Measurements from ENCODE around the gene SH3TC1. TPM values are rescaled to one million over a fixed set of nuclear protein-coding genes. Genes with fewer than 3 reads are reported as not detected.
A peak's percentile ranks its signal among the peaks of the same experiment; 100 is the strongest.

Gene SH3TC1
- total RNA-seq, 1 donor from 2014 or later: 50.6 TPM

DNA sequence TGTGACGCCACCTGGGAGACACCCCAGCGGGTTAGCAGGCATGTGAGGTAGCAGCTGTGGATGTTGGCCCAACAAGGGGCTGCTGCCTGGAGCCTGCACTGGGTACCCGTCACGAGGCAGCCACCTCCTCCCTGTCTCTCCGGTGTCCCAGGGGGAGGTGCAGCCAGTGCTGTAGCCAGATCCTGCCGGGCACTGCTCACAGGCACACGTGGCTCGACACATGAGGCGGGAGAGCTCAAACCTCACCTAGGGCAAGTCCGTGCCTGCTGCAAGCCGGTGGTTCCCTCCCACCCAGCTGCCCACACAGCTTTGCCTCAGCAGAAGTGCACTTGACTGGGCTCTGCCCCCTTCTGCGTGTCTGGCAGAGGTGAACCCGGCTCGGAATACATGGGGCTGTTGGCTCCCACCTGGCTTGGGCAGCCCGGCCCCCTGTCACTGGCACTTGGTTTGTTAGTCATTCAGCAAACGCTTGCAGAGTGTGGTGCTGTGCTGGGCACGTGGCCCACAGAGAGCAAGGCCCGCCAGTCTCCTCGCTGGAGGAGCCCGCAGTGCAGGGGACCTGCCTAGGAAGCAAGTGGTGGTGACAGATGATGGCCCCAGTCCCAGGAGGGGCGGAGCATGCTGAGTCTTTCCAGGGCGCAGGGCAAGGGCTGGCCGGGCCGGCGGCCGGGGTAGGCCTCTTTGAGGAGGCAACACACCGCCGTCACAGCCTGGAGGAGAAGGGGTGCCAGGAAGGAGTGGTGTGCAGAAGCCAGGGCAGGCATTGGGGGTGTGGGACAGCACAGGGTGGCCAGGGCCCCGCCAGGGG lies 10.1 kb upstream of the SH3TC1 start:
- no peak for DNase-seq (ENCODE audit: extremely low spot score in 2 of 2)
- H3K9me3 ChIP-seq: no peaks in the 10 kb centered on the region
- intact Hi-C loops (cut with DNase I): no loop called here
- TF ChIP-seq, protein P1, sequence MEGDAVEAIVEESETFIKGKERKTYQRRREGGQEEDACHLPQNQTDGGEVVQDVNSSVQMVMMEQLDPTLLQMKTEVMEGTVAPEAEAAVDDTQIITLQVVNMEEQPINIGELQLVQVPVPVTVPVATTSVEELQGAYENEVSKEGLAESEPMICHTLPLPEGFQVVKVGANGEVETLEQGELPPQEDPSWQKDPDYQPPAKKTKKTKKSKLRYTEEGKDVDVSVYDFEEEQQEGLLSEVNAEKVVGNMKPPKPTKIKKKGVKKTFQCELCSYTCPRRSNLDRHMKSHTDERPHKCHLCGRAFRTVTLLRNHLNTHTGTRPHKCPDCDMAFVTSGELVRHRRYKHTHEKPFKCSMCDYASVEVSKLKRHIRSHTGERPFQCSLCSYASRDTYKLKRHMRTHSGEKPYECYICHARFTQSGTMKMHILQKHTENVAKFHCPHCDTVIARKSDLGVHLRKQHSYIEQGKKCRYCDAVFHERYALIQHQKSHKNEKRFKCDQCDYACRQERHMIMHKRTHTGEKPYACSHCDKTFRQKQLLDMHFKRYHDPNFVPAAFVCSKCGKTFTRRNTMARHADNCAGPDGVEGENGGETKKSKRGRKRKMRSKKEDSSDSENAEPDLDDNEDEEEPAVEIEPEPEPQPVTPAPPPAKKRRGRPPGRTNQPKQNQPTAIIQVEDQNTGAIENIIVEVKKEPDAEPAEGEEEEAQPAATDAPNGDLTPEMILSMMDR (IDR thresholded peaks at IDR 0.05): no peak
- TF ChIP-seq POLR2AphosphoS5 (IDR thresholded peaks at IDR 0.05; ENCODE audit: insufficient read depth in 1 of 2, low read depth in 1 of 2) (peak in 1 of 2 donors; percentile 57), POLR2A (IDR thresholded peaks at IDR 0.05) (no peak)
- H3K27me3 ChIP-seq: no peaks in the 10 kb centered on the region
- peak overlapping the region; percentile 71 for H3K27ac ChIP-seq
- H3K4me1 ChIP-seq: peaks cover 75% of the 10 kb centered on the region
- no peak overlapping the region for H3K4me3 ChIP-seq
- no peaks in the 10 kb centered on the region for H3K36me3 ChIP-seq

DNA sequence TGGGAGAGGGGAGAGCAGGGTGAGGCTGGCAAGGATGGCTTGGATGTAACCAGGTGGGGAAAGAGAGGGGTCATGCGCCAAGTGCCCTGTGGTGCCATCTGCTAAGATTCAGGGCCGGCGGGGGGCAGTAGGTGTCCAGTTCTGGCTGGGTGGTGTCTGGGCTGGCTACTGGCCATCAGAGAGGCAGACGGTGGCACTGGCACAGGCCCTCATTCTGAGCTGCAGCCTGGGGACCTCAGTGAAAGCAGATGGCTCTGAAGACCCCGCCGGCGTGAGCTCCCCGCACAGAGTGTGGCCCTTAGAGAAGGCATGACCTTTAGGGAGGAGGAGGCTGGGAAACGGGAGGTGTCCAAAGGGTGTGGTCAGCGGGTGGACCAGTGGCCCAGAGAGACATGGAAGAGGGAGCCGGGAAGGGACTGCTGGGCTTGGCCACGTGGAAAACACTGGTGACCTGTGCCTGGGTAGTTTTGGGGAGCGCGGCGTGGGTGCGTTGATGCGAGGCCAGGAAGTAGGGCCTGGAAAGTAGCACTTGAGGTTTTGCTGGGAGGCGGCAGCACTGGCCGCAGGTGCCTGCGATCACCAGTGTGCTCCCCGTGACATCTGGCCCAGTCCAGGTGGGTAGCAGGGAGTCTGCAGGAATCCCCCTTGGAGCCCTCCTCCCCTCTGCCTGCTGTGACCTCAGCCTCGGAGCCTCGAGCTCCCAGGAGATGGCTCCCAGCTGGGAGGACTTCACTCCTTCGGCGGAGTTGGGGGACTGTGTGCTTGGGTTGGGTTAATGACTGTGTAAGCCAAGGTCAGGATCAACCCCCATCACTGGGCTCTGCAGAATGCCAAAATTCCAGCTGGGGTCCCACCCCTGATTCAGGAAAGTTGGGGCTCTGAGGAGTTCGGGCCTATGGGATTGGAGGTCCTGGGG lies 9.3 kb upstream of the SH3TC1 start:
- no peak overlapping the region for H3K4me3 ChIP-seq
- no peaks in the 10 kb centered on the region for H3K9me3 ChIP-seq
- H3K27me3 ChIP-seq: no peaks in the 10 kb centered on the region
- no peaks in the 10 kb centered on the region for H3K36me3 ChIP-seq
- intact Hi-C loops (cut with DNase I): no loop called here
- H3K27ac ChIP-seq: peak overlapping the region; percentile 71
- TF ChIP-seq, protein P1 (IDR thresholded peaks at IDR 0.05): no peak
- TF ChIP-seq POLR2A (IDR thresholded peaks at IDR 0.05) (no peak), POLR2AphosphoS5 (IDR thresholded peaks at IDR 0.05; ENCODE audit: insufficient read depth in 1 of 2, low read depth in 1 of 2) (no peak)
- DNase-seq (ENCODE audit: extremely low spot score in 2 of 2): no peak
- peaks cover 69% of the 10 kb centered on the region for H3K4me1 ChIP-seq

DNA sequence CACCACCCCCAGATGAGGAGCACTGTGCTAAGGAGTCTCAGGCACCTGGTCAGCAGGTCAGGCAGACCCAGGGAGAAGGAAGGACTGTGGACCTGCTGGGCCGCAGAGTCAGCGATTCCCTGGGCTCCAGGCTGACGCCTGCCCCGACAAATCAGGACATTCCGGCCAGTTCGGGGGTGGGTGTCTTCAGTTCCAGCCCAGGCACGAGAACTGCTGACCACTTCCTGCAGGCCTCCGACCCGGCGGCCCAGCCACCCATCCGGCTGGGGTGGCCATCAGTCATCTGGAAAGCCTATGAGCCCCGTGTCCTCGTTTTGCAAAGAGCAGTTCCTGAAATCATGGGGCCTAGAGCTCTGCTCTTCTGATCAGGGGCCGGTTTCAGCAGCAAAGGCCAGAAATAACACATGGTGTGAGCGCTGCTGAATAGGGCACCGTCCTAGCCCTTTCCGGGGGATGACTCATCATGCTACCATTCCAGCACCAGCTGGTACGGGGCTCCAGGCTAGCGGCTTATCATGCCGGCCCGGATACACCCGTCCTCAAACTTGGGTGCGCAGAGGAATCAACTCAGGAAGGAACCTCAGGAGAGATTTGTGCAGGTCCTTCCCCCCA lies 7.8 kb upstream of the SH3TC1 start:
- TF ChIP-seq, protein P1 (IDR thresholded peaks at IDR 0.05): no peak
- TF ChIP-seq POLR2AphosphoS5 (IDR thresholded peaks at IDR 0.05; ENCODE audit: insufficient read depth in 1 of 2, low read depth in 1 of 2): peak; percentile 74 to 83
- peak in 1 of 2 donors; percentile 6 for TF ChIP-seq POLR2A (IDR thresholded peaks at IDR 0.05)
- Histone ChIP-seq H3K27me3 (no peaks in the 10 kb centered on the region), H3K36me3 (no peaks in the 10 kb centered on the region), H3K4me3 (no peak overlapping the region), H3K4me1 (peaks cover 55% of the 10 kb centered on the region), H3K27ac (peak overlapping the region; percentile 58), H3K9me3 (no peaks in the 10 kb centered on the region)
- intact Hi-C loops (cut with DNase I): no loop called here
- DNase-seq (ENCODE audit: extremely low spot score in 2 of 2): no peak

DNA sequence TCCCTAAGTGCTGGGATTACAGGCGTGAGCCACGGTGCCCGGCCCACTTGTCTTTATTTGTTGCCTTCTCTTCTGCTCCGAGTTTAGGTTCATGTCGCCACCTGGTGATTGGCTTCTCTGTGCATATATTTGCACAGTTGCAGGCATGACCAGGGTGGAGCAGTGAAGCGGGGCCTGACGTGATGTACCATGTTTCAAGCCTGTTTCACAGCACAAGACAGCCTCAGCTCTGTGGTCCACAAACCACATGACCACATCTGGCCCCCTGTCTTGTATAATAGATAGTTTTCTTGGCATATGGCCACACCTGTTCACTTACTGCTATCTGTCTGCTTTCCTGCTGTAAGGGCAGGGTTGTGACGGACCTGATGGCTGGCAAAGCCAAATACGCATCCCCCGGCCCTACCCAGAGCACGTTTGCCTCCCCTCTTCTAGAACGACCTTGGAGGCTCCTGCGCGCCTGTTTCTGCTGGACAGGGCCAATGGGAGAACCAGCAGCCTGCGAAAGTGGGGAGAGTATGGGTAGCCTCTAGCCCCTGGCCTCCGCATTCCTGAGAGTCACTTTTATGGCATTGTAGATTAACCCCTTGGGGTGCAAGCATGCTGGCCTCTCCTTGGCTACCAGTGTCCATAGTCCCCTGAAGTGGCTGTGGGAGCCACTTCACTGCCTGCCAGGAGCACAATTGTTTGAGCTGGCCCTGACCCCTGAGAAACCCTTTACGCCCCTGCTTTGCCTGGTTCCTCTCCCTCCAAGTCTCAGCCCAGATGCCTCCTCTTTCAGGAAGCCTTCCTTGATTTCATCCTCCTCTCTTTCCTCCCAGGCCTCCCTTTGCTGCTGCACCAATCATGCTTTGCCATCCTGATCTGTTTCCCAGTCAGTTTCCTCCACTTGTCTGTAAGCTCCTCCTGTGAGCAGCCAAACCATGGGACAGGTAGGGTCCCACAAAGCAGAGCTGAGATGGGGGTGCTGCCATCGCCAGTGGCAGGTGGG lies 6.0 kb upstream of the SH3TC1 start:
- intact Hi-C loops (cut with DNase I): no loop called here
- no peak for DNase-seq (ENCODE audit: extremely low spot score in 2 of 2)
- Histone ChIP-seq H3K36me3 (no peaks in the 10 kb centered on the region), H3K9me3 (no peaks in the 10 kb centered on the region), H3K27me3 (no peaks in the 10 kb centered on the region), H3K27ac (peak overlapping the region; percentile 13), H3K4me3 (no peak overlapping the region), H3K4me1 (peaks cover 64% of the 10 kb centered on the region)
- TF ChIP-seq POLR2AphosphoS5 (IDR thresholded peaks at IDR 0.05; ENCODE audit: insufficient read depth in 1 of 2, low read depth in 1 of 2) (no peak), POLR2A (IDR thresholded peaks at IDR 0.05) (no peak)
- TF ChIP-seq, protein P1 (IDR thresholded peaks at IDR 0.05): no peak

All from vagina (tissue), 2 donors.